UCSD-AML1 (cell line): ENCODE measurements around the gene PCLO.
"Not testable (repeated sequence)": the region's sequence is repeated elsewhere in the genome, so short reads cannot be mapped to it uniquely, and the experiment has no call there.

ENCODE experiments used
- DNase-seq: peaks from one replicate; lab custom pipeline; 2025; ENCODE audit not compliant: unreplicated experiment; lab: John Stamatoyannopoulos, UW

PCLO gene

GRCh38 chr7:83053965-83054364 lies 108.7 kb downstream of the PCLO start:
- no peak for DNase-seq

- no peak for DNase-seq
These were observed 122.2 kb downstream of the PCLO start for GRCh38 chr7:83040484-83040883.

- DNase-seq: no peak
These were observed 123.9 kb downstream of the PCLO start for GRCh38 chr7:83038787-83039186.

GRCh38 chr7:83036721-83037380 lies 125.8 kb downstream of the PCLO start:
- no peak for DNase-seq

- DNase-seq: no peak
These were observed 126.6 kb downstream of the PCLO start for GRCh38 chr7:83036130-83036529.

DNA sequence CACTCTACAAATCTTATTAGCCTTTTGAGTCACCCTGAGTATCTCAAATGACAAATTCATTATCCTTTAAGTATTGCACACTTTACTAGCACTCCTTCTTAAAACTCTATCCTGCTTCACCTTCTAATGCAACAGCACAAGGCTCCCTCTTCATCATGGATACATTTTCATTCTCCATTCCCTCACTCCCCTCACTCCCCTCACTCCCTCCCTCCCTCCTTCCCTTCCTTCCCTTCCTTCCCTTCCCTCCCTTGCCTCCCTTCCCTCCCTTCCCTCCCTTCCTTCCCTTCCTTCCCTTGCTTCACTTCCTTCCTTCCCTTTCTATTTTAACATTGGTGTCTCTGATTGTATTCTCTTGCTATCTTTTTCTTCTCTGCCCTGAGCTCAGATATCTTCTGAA lies 130.5 kb downstream of the PCLO start:
- DNase-seq: no peak

GRCh38 chr7:83023817-83024665 lies 138.6 kb downstream of the PCLO start:
- DNase-seq: not testable (repeated sequence)

DNA sequence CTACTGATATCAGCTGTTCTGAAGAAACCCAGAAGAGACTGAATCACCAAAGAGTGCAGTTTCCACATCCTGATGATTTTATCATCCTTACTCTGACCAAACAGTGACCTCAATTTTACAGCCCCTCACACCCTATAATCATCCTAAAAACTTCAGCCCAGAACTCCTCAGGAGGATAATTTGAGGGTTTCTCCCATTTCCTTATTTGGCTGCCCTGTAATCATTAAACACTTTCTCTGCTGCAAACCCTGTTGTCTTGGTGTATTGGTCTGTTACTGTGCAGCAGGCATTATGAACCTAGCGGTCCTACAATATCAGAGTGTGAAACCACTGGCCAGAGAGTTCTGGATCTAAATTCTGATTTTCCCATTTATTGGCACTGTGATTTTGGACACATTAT lies 141.7 kb downstream of the PCLO start:
- DNase-seq: no peak

DNA sequence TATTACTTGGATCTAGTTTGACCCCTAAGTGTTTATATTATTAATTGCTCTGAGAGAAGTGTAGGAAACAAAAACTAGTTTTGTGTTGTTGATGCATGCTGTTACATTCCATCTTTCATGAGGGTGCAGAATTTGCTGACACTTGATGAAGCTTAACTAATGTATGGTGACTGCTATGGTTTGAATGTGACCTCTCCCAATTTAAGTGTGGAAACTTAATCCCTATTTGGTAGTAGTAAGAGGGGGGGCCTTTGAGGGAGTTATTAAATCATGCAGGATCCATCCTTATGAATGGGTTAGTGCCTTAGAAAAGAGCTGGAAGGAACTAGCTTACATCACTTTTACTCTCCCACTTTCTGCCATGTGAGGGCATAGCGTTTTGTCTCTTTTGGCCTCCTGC lies 142.5 kb downstream of the PCLO start:
- DNase-seq: no peak

- no peak for DNase-seq
These were observed 146.8 kb downstream of the PCLO start for GRCh38 chr7:83015916-83016315.

DNA sequence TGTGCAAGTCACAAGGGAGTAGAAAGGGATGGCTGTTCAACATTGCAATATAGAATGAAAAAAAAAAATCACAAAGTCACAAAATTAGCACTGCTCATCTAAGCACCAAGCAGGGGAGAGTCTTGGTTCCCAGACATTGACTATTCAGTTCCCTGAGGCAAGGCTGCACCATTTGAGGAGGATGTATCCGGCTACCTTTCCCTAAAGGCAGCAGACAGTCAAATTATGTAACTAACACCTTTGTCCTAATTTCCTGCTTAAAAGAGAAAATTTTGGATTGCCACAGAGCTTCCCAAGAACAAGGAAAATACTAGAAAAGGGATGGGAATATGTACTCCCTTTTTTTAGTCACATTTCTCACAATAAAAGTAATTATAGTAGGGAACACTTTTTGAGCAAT lies 148.1 kb downstream of the PCLO start:
- no peak for DNase-seq

DNA sequence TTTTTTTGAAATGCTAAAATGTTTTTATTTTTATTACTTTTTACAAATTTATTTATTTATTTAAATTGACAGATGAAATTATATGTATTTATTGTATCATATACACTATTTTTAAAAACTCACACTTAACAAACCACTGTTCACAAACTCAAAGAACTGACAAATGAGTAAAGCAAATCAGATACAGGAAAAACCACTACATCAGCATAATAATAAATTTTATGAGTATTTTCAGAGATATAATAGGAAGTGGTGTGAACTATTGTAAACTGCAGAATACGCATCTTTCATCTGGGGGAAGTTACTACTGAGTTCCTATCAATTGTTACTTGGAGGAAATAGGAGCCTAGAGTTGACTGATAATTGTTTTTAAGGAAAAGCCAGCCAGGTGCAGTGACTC lies 150.7 kb downstream of the PCLO start:
- DNase-seq: no peak

GRCh38 chr7:83005410-83005809 lies 157.3 kb downstream of the PCLO start:
- DNase-seq: no peak

GRCh38 chr7:83001362-83002040 lies 161.2 kb downstream of the PCLO start:
- DNase-seq: no peak

DNA sequence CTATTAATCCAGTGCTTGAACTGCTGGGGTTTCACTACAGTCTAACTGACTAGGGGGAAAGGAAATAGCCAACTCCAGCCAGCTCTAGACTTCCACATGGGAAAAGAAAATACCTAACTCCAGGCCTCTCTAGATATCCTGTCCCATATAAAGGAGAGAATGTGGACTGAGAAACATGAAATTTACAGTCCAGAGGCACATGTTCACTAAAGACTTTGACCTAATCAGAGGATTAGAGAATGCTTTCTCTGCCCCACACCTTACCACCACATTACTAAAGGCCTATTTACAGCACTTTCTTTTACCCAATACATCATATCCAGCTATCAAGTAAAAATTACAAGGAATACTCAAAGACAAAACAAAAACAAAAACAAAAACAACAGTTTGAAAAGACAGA lies 164.2 kb downstream of the PCLO start:
- DNase-seq: no peak

DNA sequence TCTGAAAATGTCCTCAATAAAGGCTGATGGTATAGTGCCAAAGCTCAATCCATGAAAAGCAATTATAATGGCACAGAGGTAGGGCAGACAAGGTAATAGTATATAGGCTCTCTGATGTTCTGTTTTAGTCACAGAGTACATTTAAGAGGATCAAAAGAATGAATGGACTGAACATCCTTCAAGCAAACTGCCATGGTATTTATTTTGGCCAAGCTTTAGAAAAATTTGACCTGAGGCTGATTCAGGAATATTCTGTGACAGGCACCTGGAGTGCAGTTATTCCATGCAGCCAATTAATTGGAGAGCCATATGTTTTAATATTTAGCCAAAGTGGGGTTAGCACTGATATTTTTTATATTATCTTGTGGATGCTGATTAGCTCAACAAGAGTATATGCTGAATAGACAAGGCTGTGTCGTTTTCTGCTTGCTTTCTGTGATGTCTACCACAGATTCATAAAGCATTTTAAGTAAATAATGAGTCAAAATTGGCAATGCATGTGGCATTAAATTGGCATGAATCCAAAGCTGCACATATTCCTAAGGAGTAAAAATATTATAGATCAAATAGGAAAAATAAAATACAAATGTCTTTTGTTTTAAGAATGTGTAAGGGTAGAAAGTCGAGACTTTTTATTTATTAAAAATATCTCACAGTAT lies 177.4 kb downstream of the PCLO start:
- no peak for DNase-seq

DNA sequence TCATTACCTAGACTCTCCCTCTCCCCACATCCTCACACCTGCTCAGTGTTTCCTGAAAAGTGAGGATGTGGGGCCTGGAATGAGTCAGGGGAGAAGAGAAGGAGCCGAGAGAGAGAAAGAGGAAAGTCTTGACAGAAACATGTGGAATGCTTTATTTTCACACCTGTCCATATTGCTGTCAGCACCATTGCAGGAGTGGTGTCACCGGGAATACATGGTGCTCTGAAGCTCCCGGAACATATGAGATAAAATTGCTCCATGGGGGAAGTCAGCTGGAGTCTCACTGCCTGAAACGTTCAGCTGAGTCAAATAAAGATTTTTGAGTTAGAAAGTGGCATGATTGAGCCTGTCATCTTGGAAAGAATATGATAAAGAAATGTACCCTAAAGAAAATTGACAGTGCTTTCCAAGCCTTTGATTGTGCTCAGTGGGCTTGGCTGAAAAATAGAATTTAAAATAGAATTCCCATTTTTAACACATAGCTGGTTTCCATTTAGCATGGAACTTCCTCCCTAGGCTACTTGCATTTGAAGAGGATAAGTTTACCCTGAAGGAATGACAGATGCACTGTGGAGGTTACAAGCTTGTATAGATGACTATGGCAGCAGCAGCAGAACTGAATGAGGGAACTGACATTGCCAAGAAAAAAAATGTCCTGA lies 182.4 kb downstream of the PCLO start:
- no peak for DNase-seq

DNA sequence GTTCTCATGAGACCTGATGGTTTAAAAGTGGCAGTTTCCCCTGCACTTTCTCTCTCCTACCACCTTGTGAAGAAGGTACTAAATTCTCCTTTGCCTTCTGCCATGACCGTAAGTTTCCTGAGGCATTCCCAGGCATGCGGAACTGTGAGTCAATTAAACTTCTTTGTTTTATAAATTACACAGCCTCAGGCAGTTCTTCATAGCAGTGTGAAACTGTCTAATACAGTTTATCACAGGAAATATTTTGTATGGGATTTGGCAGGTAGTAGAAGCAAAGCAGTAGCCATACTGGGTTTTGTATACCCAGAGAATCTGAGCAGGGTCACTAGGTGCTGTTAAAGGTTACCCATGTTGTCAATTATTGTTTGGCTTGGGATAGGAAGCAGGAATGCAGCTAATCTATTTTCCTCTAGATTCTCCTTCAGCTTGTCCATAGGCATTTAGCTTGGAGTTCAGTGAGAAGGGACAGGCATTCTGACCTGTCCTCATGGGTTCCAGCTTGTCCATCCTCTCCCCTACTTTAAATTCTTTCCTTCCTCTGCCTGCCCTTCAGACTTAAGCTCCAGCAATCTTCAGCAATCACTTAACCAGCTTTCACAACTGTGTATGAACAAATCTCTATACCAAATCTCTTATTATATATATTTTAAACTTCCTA lies 186.7 kb downstream of the PCLO start:
- no peak for DNase-seq

DNA sequence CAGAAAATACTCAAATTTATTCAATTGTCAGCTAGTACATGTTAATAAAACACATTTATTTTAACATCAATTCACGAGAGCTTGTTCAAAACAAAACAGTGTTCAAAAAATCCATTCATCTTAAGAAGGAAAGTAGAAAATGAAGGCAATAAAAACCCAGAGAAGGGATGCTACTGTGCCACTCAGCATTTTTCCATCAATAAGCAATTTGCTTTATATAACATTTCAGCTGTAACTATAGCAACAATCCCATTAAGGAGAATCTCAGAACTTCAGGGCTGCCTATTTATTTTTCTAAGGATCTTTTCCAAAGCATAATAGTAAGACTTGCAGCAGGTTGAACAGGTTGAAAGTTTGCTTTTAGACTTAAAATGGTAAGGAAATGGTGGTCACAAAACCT lies 190.5 kb downstream of the PCLO start:
- DNase-seq: no peak
